Stimulated activated naive CD8-positive, alpha-beta T cell treated with anti-CD3 and anti-CD28 coated beads, Interleukin-15, Interleukin-2, amounts not matched to agents 100 ng/mL and 50 ng/mL, for 24 hours (primary cell): ENCODE results near the gene DEGS2.
"Not testable (repeated sequence)": the region's sequence is repeated elsewhere in the genome, so short reads cannot be mapped to it uniquely, and the experiment has no call there.

ENCODE experiments used
- H3K27ac Mint-ChIP-seq: one replicate; pipeline ENCODE4 v1.8.0; 2021; ENCODE audit warnings: mild to moderate bottlenecking, mixed read lengths
- H3K27me3 Mint-ChIP-seq: one replicate; pipeline ENCODE4 v1.8.0; 2021; ENCODE audit warnings: mixed read lengths
- H3K36me3 Mint-ChIP-seq: one replicate; pipeline ENCODE4 v1.8.0; 2021; ENCODE audit warnings: low read depth, mixed read lengths
- H3K4me1 Mint-ChIP-seq: one replicate; pipeline ENCODE4 v1.8.0; 2021; ENCODE audit warnings: low read depth, mixed read lengths
- H3K4me3 Mint-ChIP-seq: one replicate; pipeline ENCODE4 v1.8.0; 2021; ENCODE audit warnings: mild to moderate bottlenecking, mixed read lengths
- H3K9me3 Mint-ChIP-seq: one replicate; pipeline ENCODE4 v1.8.0; 2021; ENCODE audit warnings: mixed read lengths

Gene DEGS2

GRCh38 chr14:100191584-100192249 lies 32.3 kb upstream of the DEGS2 start:
- Mint-ChIP-seq H3K36me3 (no peaks in the 10 kb centered on the region), H3K27me3 (no peaks in the 10 kb centered on the region), H3K4me1 (peaks cover 16% of the 10 kb centered on the region), H3K27ac (peak overlapping the region; percentile 86), H3K9me3 (no peaks in the 10 kb centered on the region), H3K4me3 (peak overlapping the region; percentile 68)

DNA sequence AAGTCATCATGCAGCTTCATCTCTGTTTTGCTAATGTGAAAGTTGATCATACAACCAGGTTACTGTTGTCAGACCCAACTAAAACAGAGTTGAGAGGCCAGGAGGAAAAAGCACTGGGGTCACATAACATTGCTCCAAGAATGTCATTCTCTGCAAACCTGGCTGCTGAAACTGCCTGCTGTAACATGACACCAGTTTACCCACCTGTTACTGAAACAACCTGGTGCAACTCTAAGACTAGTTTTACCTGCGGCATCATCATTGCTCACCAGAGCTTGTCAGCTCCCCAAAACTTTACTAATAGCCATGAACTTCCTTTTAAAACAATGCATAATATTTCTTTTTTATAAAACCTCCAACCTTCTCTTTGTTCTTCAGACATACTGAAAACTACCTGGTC lies 30.7 kb upstream of the DEGS2 start:
- no peaks in the 10 kb centered on the region for H3K36me3 Mint-ChIP-seq
- no peak overlapping the region for H3K27ac Mint-ChIP-seq
- no peaks in the 10 kb centered on the region for H3K27me3 Mint-ChIP-seq
- H3K9me3 Mint-ChIP-seq = no peaks in the 10 kb centered on the region
- H3K4me1 Mint-ChIP-seq = peaks cover 16% of the 10 kb centered on the region
- H3K4me3 Mint-ChIP-seq = no peak overlapping the region

GRCh38 chr14:100188392-100189030 lies 29.1 kb upstream of the DEGS2 start:
- Mint-ChIP-seq H3K27me3 (no peaks in the 10 kb centered on the region), H3K27ac (no peak overlapping the region), H3K36me3 (no peaks in the 10 kb centered on the region), H3K9me3 (no peaks in the 10 kb centered on the region), H3K4me1 (peaks cover 11% of the 10 kb centered on the region), H3K4me3 (no peak overlapping the region)

DNA sequence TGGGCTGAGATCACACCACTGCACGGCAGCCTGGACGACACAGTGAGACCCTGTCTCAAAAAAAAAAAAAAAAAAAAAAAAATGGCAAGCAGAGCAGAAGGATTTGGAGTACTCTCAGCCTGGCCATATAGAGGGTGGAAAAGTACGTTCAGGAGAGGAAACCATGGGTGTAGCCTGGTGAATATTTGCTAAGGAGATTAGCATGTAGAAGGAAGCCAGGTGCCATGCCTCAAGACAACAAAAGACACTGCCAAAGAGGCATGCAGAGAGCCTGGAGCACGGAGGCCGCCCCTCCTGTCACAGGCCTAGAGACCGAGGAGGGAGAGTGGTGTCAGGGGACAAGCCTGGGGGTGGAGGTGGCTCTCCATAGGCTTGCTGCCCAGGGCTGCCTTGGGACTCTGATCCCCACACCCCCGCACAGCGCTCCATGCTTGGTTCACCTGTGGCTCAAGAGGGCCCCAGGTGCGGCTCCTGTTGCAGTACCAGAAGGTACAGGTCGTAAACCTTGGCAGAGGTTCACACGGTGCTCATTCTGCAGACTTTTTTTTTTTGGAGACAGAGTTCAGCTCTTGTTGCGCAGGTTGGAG lies 27.9 kb upstream of the DEGS2 start:
- H3K27me3 Mint-ChIP-seq = no peaks in the 10 kb centered on the region
- H3K27ac Mint-ChIP-seq = no peak overlapping the region
- peaks cover 3% of the 10 kb centered on the region for H3K4me1 Mint-ChIP-seq
- H3K36me3 Mint-ChIP-seq = no peaks in the 10 kb centered on the region
- no peaks in the 10 kb centered on the region for H3K9me3 Mint-ChIP-seq
- no peak overlapping the region for H3K4me3 Mint-ChIP-seq

- H3K27me3 Mint-ChIP-seq, H3K36me3 Mint-ChIP-seq: not testable (repeated sequence)
Observed at GRCh38 chr14:100181876-100182551, 22.6 kb upstream of the DEGS2 start.

GRCh38 chr14:100180671-100181070 lies 21.2 kb upstream of the DEGS2 start:
- not testable (repeated sequence) for H3K4me1 Mint-ChIP-seq, H3K9me3 Mint-ChIP-seq, H3K36me3 Mint-ChIP-seq, H3K4me3 Mint-ChIP-seq, H3K27me3 Mint-ChIP-seq, H3K27ac Mint-ChIP-seq

More at GRCh38 chr14:100181876-100182551, 22.6 kb upstream of the DEGS2 start:
- H3K4me1 Mint-ChIP-seq, H3K27ac Mint-ChIP-seq, H3K4me3 Mint-ChIP-seq, H3K9me3 Mint-ChIP-seq: not testable (repeated sequence)

GRCh38 chr14:100178691-100179090 lies 19.2 kb upstream of the DEGS2 start:
- H3K9me3 Mint-ChIP-seq = no peaks in the 10 kb centered on the region
- no peaks in the 10 kb centered on the region for H3K4me1 Mint-ChIP-seq
- H3K36me3 Mint-ChIP-seq = no peaks in the 10 kb centered on the region
- peaks cover 3% of the 10 kb centered on the region for H3K27me3 Mint-ChIP-seq
- H3K27ac Mint-ChIP-seq = no peak overlapping the region
- no peak overlapping the region for H3K4me3 Mint-ChIP-seq

GRCh38 chr14:100176811-100177327 lies 17.4 kb upstream of the DEGS2 start:
- Mint-ChIP-seq H3K36me3 (no peaks in the 10 kb centered on the region), H3K27me3 (peaks cover 3% of the 10 kb centered on the region), H3K9me3 (no peaks in the 10 kb centered on the region), H3K4me1 (no peaks in the 10 kb centered on the region), H3K4me3 (no peak overlapping the region), H3K27ac (no peak overlapping the region)

GRCh38 chr14:100173353-100173752 lies 13.9 kb upstream of the DEGS2 start:
- no peaks in the 10 kb centered on the region for H3K9me3 Mint-ChIP-seq
- H3K4me1 Mint-ChIP-seq = no peaks in the 10 kb centered on the region
- no peak overlapping the region for H3K4me3 Mint-ChIP-seq
- no peaks in the 10 kb centered on the region for H3K36me3 Mint-ChIP-seq
- peaks cover 3% of the 10 kb centered on the region for H3K27me3 Mint-ChIP-seq
- H3K27ac Mint-ChIP-seq = no peak overlapping the region

DNA sequence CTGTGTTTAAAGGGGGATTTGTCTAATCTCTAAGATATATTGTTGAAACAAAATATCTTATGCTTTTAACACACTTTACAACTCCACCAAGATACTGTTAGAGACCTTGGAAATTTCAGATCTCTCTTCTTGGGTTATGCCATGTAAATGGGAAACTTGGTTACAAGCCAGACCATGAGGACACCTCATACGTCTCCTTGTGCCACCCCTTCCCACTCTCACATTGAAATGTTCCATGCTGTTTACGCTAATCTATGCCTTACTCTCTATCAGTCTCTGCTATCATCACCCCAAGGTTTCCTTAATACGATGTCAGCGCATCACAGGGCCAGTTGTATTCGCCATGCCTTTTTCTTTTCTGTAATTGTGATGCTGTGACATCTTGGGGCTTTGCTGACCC lies 13.4 kb upstream of the DEGS2 start:
- peaks cover 3% of the 10 kb centered on the region for H3K27me3 Mint-ChIP-seq
- no peak overlapping the region for H3K4me3 Mint-ChIP-seq
- no peaks in the 10 kb centered on the region for H3K9me3 Mint-ChIP-seq
- H3K27ac Mint-ChIP-seq = no peak overlapping the region
- no peaks in the 10 kb centered on the region for H3K4me1 Mint-ChIP-seq
- H3K36me3 Mint-ChIP-seq = no peaks in the 10 kb centered on the region

DNA sequence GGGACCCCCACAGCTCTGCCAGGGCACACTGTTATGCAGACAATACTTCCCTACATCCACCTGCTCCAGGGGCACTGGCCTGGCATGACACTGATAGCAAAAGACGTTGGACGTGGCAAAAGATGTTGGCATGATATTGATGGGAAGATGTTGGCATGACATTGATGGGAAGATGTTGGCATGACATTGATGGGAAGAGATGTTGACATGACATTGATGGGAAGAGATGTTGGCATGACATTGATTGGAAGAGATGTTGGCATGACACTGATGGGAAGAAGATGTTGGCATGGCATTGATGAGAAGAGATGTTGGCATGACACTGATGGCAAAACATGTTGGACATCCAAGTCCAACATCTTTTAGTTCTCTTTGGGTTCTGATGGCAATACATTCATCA lies 11.4 kb upstream of the DEGS2 start:
- Mint-ChIP-seq H3K27me3 (peaks cover 8% of the 10 kb centered on the region), H3K4me1 (peaks cover 8% of the 10 kb centered on the region), H3K4me3 (no peak overlapping the region), H3K36me3 (no peaks in the 10 kb centered on the region), H3K9me3 (no peaks in the 10 kb centered on the region), H3K27ac (no peak overlapping the region)

DNA sequence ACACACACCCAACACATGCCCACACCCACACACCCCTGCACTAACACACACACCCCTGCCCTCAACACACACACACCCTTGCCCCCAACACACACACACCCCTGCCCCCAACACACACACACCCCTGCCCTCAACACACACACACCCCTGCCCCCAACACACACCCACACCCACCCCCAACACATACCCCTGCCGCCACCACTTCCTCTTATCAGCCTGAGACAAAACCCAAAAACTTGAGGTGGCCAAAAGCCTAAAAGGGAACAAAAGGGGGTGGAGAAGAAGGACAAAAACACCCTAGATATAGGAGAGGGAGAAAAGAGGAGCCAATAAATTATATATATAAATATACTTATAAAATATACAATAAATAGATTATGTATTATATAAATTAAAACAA lies 9.1 kb upstream of the DEGS2 start:
- H3K4me1 Mint-ChIP-seq = peaks cover 8% of the 10 kb centered on the region
- no peaks in the 10 kb centered on the region for H3K36me3 Mint-ChIP-seq
- peaks cover 5% of the 10 kb centered on the region for H3K27me3 Mint-ChIP-seq
- no peaks in the 10 kb centered on the region for H3K9me3 Mint-ChIP-seq
- H3K4me3 Mint-ChIP-seq = no peak overlapping the region
- H3K27ac Mint-ChIP-seq = no peak overlapping the region

GRCh38 chr14:100165831-100166440 lies 6.5 kb upstream of the DEGS2 start:
- Mint-ChIP-seq H3K27ac (no peak overlapping the region), H3K4me3 (peak overlapping the region; percentile 81), H3K4me1 (peaks cover 8% of the 10 kb centered on the region), H3K27me3 (peaks cover 5% of the 10 kb centered on the region), H3K9me3 (no peaks in the 10 kb centered on the region), H3K36me3 (no peaks in the 10 kb centered on the region)

- Mint-ChIP-seq H3K27me3 (peaks cover 5% of the 10 kb centered on the region), H3K36me3 (no peaks in the 10 kb centered on the region), H3K4me1 (peaks cover 8% of the 10 kb centered on the region), H3K27ac (no peak overlapping the region), H3K9me3 (no peaks in the 10 kb centered on the region), H3K4me3 (no peak overlapping the region)
Observed at GRCh38 chr14:100165376-100165775, 5.9 kb upstream of the DEGS2 start.

- peaks cover 17% of the 10 kb centered on the region for H3K27me3 Mint-ChIP-seq
- peaks cover 3% of the 10 kb centered on the region for H3K4me1 Mint-ChIP-seq
- H3K4me3 Mint-ChIP-seq = peak overlapping the region; percentile 54
- no peak overlapping the region for H3K27ac Mint-ChIP-seq
- H3K36me3 Mint-ChIP-seq = no peaks in the 10 kb centered on the region
- no peaks in the 10 kb centered on the region for H3K9me3 Mint-ChIP-seq
Observed at GRCh38 chr14:100160534-100160916, 1.1 kb upstream of the DEGS2 start.
